Measurements from ENCODE around the gene SDSL.

Gene SDSL

DNA sequence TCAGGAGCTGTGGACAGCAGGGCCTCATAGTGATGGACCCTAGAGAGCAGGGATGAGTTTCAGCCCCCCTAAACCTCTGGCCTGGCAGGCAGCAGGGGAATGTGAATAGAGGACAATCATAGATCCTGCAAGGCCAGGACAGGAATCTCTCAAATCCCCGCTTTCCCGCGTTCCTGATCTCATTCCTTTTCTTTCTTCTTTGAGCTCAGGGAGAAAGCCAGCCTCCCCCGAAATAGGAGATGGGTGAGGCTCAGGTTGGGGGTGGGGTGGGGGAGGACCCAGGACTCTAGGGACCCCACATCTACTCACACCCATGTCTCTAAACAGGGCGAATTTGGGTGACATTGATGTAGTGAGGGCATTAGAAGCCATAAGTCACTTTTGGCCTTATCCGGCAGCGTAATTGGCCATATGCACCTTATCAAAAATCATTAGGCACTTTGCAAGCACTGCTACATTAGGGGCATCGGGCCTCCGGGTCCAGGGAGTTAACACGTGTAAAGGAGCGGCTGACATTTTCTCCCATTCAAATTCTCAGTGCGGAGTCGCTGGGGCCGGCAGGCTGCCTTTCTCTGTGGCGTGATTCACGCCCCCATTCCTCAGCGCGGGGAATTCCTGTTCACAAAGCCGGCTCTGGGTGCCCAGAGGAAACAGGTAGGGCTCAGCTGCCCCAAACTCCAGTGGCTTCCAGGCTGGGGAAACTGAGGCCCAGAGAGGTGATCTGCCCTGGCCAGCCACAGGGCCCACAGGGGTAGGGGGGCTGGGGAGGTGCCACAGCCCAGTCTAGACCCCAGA, 48.0 kb downstream of the SDSL start:
- DNase-seq: no peak

GRCh38 chr12:113470871-113471618, 48.9 kb downstream of the SDSL start:
- no peak for DNase-seq

DNA sequence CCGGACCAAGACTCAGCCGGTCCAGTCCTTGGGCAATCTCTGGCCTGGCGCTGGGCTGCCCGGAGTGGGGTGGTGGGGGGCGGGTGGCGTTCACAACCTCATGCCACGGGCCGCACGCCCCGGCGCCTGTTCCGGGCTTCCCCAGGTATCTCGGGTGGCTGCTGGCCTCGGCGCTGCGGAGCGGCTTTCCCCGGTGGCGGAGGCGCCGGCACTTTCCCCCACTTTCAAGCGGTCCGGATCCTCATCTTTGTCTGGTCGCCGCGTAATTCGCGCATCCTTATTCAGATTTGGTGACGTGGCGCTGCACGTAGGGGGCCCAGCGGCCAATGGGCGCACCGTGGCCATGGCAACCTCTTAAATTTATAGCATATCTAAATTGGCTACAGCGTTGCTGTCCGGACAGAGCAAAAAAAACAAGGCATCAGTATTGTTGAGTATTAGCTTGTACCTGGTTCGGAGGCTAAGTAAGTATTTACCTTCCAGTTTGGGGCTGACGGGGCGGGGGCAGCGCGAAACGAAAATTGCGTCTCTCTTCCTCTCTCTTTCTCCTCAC, 49.5 kb downstream of the SDSL start, which contains the start of gene LHX5:
Gene LHX5, minus strand, starts transcription at position 253 of the 553 bp plus-strand sequence. CDS start 373 bp downstream, outside the sequence.
- DNase-seq: no peak

DNA sequence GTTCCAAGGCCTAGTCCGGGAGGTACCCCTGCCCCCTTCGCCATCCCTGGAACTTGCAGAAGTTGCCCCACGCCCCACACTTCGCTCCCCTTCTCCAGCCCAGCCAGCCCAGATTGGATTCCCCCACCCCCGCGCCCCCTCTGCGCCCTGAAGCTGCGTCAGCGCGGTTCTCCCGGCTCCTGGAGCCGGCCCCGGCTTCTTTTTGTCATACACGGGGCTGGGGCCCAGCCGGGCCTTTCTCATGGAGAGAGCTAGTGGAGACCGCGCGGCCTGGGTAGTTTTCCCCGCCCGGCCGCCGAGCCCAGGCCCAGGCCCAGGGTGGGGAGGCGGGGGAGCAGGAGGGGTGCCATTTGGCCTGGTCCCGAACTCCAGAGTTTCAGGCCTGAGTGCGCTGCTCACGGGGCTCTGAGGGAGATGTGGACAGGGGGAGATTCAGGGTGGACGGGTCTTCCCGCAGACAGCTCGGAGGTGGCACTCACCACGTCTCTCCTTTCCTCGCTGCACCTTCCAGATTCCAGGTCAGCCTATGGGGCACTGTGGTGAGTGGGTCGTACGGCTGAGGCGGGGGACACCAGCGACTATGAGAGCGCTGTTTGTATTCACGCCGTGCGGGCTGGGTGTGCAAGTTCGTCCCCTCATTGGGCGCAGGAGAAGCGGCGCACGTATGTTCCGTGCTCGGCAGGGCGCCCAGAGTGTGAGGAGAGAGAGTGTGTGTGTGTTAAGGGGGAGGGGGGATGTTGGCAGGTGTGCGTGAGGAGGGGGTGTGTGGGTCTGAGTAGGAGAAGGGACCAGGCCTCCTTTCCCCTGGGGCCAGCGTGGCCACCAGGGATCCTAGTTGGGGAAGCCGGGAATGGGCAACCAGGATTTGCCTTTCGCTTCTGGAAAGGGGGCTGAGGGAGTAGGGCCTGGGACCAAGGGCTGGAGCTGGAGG, 50.3 kb downstream of the SDSL start:
- DNase-seq: no peak

DNA sequence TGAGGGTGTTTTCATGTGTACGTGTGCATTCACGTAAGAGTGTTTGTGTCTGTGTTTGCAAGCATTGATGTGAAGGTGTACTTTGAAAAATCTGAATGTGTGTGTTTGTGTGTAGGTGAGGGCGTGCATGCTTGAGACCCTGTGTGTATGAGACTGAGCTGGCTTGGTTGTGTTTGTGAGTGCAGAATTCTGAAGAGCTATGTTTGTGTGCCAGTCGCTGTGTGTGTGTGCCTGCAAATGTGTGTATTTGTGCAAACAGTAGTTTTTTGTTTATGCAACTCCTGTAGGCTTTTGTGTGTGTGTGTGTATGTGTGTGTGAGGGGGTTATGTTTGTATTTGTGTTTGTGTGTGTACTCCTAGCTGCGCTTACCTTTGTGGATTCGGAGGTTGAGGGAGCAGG, 51.2 kb downstream of the SDSL start:
- DNase-seq: no peak

DNA sequence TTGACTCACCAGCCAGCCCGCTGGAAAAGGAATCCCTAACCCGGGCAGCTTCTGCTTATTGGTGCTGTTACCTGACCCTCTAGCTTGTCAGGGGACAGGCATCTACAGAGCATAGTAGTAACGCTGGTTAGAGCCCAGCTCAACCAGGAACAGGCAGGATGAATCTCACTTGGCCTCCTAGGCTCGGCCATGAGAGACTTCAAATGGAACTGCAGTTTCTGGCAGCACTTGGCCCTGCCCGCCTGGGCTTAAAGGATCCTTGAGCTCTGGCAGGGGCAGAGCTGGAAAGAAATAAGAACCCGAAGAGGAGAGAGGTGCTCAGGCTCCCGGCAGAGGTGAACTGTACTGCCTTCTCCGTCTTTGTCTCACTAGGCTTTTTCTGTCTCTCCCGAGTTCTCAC, 51.8 kb downstream of the SDSL start:
- DNase-seq: no peak

GRCh38 chr12:113474635-113475436, 52.7 kb downstream of the SDSL start:
- no peak for DNase-seq

DNA sequence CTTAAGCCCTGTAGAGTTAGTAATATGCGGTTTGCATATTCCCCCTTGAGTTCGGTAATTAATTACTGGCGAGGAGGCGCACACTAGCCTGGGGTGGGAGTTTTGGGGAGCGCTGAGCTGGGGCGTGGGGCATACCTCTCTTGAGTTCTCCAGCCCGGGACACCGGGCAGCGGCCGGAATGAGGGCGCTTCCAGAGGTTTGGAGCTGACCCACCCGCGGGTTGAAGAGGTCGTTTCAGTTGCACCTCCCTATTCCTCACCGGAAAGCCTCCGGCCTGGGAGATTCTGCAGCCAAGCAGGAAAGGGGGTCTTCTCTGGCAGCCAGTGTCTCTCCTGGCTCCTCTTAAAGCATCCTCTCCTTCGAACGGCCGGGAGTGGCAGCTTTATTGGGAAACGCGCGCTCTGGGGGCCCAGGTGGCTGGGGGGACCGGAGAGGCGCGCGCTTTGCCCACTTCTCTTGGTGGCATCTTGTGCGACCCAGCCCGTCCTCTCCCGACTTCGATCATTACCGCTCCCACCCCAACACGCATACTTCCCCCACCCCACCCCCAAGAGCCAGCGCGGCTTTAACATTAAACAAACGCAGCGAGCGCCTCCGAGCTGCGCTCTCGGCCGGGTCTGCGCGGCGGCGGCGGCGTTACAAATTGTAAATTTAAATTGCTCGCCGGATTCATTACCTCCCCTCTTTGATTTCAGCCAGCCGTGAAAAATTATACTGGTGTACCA, 53.4 kb downstream of the SDSL start:
- no peak for DNase-seq

GRCh38 chr12:113476176-113476986, 54.2 kb downstream of the SDSL start:
- DNase-seq: no peak

- DNase-seq: no peak
Measured at GRCh38 chr12:113477171-113477841, 55.1 kb downstream of the SDSL start.

GRCh38 chr12:113477842-113478215, 55.6 kb downstream of the SDSL start:
- no peak for DNase-seq

GRCh38 chr12:113478351-113479011, 56.3 kb downstream of the SDSL start:
- no peak for DNase-seq

DNA sequence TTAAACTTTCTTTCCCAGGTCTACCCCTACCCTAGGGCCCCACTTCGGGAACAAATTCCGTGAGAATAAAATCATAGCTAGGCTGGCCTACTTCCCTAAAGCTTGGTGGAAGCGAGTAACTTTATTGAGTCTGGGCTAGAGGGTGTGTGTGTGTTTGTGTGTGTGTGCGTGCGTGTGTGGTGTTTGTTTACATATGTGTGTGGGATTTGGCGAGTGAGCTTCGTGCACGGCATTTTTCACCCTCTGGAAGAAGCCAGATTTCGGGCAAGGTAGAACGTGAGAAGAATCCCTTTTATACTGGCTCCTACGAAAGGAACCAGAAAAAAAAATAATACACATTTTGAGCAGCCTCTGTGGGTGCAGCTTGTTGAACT, 57.0 kb downstream of the SDSL start:
- no peak for DNase-seq

- no peak for DNase-seq
Measured at GRCh38 chr12:113479590-113480335, 57.6 kb downstream of the SDSL start.

DNA sequence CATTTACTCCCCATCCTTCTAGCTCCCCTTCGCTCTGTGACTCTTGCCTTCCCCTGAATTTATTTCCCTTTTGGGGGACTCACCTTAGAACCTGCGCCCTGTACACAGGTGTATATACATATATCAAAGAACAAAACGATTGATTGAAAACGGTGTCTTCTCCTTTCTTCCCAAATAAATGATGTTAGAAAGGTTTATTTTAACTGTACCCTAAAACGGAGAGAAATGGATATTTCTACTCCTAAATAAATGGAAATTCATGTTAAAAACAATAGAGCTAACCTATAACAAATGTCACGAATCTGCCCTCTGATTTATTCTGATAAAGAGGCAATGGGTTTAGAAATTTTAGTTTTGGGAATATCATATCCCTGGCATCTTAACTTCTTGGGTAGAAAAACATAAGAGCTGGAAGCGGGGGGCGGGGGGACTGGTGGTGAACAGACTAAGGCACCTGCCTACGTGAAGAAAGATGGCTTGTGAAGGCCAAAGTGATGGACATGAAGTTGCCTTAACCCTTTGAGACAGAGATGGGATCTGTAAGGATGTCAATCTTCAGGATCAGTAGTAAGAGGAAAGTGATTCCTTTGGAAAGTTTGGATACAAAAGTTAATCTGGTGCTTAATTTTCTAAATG, 58.3 kb downstream of the SDSL start:
- no peak for DNase-seq

DNA sequence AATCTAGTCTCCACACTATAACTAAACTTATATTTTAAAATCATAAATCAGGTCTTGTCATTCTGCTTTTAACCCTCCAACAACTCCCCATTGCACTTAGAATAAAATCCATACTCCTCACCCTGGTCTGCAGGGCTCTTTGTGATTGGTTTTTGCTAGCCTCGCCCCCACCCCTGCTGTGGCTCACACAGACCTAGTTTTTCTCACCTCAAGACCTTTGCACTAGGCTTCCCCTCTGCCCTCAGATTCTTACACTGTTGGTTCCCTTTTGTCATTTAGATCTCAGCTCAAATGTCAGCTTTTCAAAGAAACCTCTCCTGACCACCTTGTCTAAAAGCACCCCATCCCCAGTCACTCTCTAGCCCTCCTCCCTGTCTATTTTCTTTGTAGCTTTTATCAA, 60.2 kb downstream of the SDSL start:
- no peak for DNase-seq

DNA sequence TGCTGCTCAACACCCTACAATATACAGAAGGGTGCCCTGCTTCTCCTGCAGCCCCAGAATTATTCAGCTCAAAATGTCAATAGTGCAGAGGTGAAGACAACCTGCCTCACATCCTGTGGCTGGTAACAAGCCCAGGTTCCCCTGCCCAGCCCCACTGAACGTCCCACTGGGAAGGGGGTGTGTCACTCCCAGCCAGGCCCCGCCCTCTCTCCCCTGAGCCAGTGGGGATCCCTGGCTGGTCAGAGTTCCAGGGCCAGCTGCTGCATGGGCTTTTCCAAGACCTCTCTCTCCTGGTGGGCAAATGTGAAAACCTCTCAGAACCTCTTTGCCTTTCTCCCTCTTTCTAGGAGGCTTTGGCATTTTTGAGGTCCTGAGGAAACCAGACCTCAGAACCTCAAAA, 63.1 kb downstream of the SDSL start:
- DNase-seq: no peak

GRCh38 chr12:113486722-113487121, 64.5 kb downstream of the SDSL start:
- no peak for DNase-seq
